ENCODE measurements around the gene ASB18. TPM values are rescaled to one million over a fixed set of nuclear protein-coding genes. Genes with fewer than 3 reads are reported as not detected.

The ASB18 gene
- total and polyA plus RNA-seq, 9 donors, result not detected

GRCh38 chr2:236286873-236287545 lies 22.8 kb upstream of the ASB18 start:
- no peak overlapping the region for H3K27ac ChIP-seq
- WGBS, 3 donors, result 84 to 91% (median 90%) methylated on average over 7 of the region's 7 CpGs
- intact Hi-C loops (cut with DNase I), result no loop called here
- no peak overlapping the region for H3K4me3 ChIP-seq
- no peaks in the 10 kb centered on the region for H3K36me3 ChIP-seq
- DNase-seq, result no peak
- no peaks in the 10 kb centered on the region for H3K27me3 ChIP-seq
- TF ChIP-seq POLR2A (IDR thresholded peaks at IDR 0.05), result no peak
- no peak for TF ChIP-seq EP300 (IDR thresholded peaks at IDR 0.05)
- TF ChIP-seq CTCF (IDR thresholded peaks at IDR 0.05), result no peak
- no peaks in the 10 kb centered on the region for H3K4me1 ChIP-seq (ENCODE audit: insufficient read depth)
- no peaks in the 10 kb centered on the region for H3K9me3 ChIP-seq

DNA sequence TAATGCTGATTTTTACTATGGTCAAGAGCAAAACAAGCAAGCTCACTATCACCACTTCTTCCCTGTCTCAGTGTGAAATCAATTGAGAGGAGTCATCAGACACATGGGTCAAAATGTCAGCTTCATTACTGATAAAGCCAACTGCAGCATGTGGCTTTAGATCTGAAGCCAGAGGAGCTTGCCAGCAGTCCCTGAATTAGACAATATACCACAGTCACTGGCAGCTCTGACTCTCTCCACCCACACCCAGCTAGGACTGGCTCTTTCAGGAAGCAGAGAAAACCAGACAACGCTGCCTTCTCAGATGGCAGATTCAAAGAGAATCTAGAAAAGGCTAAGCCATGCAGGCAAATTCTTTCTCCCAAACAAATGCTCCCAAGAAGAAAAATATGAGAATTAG lies 20.0 kb upstream of the ASB18 start:
- no peak for TF ChIP-seq CTCF (IDR thresholded peaks at IDR 0.05)
- DNase-seq, result no peak
- intact Hi-C loops (cut with DNase I), result no loop called here
- WGBS, 3 donors, result 72 to 78% (median 75%) methylated on average over 1 of the region's 1 CpG
- no peaks in the 10 kb centered on the region for H3K9me3 ChIP-seq
- no peak overlapping the region for H3K27ac ChIP-seq
- H3K36me3 ChIP-seq, result no peaks in the 10 kb centered on the region
- no peaks in the 10 kb centered on the region for H3K4me1 ChIP-seq (ENCODE audit: insufficient read depth)
- H3K27me3 ChIP-seq, result no peaks in the 10 kb centered on the region
- H3K4me3 ChIP-seq, result no peak overlapping the region

DNA sequence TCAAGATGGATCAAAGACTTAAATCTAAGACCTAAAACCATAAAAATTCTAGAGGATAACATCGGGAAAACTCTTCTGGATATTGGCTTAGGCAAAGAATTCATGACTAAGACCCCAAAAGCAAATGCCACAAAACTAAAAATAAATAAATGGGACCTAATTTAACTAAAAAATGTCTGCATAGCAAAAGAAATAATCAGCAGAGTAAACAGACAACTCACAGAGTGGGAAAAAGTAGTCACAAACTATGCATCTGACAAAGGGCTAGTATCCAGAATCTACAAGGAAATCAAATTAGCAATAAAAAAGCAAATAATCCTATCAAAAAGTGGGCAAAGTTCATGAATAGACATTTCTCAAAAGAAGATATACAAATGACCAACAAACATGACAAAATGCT lies 18.2 kb upstream of the ASB18 start:
- no peak for DNase-seq
- no peak overlapping the region for H3K4me3 ChIP-seq

GRCh38 chr2:236281423-236281822 lies 17.2 kb upstream of the ASB18 start:
- Histone ChIP-seq H3K9me3 (no peaks in the 10 kb centered on the region), H3K27ac (no peak overlapping the region), H3K4me1 (ENCODE audit: insufficient read depth) (no peaks in the 10 kb centered on the region), H3K36me3 (no peaks in the 10 kb centered on the region), H3K27me3 (no peaks in the 10 kb centered on the region), H3K4me3 (no peak overlapping the region)
- 80 to 90% (median 85%) methylated on average over 3 of the region's 3 CpGs for WGBS, 3 donors
- no peak for DNase-seq
- TF ChIP-seq POLR2A (IDR thresholded peaks at IDR 0.05) (no peak), EP300 (IDR thresholded peaks at IDR 0.05) (no peak)
- intact Hi-C loops (cut with DNase I), result no loop called here

More for the DNA sequence above, 18.2 kb upstream of the ASB18 start:
- Histone ChIP-seq H3K36me3 (no peaks in the 10 kb centered on the region), H3K9me3 (no peaks in the 10 kb centered on the region), H3K27me3 (no peaks in the 10 kb centered on the region), H3K27ac (no peak overlapping the region), H3K4me1 (ENCODE audit: insufficient read depth) (no peaks in the 10 kb centered on the region)
- WGBS, 3 donors, result 84 to 95% (median 88%) methylated on average over 1 of the region's 1 CpG
- intact Hi-C loops (cut with DNase I), result no loop called here
- TF ChIP-seq EP300 (IDR thresholded peaks at IDR 0.05), result no peak
- no peak for TF ChIP-seq CTCF (IDR thresholded peaks at IDR 0.05)
- no peak for TF ChIP-seq POLR2A (IDR thresholded peaks at IDR 0.05)

DNA sequence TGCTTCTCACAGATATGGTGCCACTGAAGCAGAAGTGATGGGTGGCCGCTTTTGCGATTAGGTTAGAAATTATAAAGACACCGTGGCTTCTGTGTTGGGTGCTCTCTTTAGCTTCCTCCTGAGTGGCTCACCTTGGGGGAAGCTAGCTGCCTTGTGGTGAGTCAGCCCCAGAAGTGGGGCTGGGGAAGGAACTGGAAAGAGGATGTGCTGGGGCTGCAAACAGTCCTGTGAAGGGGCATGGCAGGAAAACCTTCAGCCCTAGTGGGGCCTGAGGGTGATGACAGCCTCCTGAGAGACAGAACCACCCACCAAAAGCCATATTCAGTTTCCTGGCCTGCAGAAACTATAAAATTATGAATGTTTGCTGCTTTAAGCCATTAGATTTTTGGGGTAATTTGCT lies 8.9 kb upstream of the ASB18 start:
- 86 to 91% (median 88%) methylated on average over 3 of the region's 3 CpGs for WGBS, 3 donors
- no peaks in the 10 kb centered on the region for H3K4me1 ChIP-seq (ENCODE audit: insufficient read depth)
- no peak for TF ChIP-seq CTCF (IDR thresholded peaks at IDR 0.05)
- TF ChIP-seq POLR2A (IDR thresholded peaks at IDR 0.05), result no peak
- no peak for TF ChIP-seq EP300 (IDR thresholded peaks at IDR 0.05)
- peaks cover 0 to 6% of the 10 kb centered on the region in 2 donors for H3K9me3 ChIP-seq
- H3K27ac ChIP-seq, result no peak overlapping the region
- H3K36me3 ChIP-seq, result no peaks in the 10 kb centered on the region
- H3K4me3 ChIP-seq, result no peak overlapping the region
- DNase-seq, result no peak
- H3K27me3 ChIP-seq, result no peaks in the 10 kb centered on the region
- intact Hi-C loops (cut with DNase I), result no loop called here
